H1 (cell line): ENCODE measurements around the gene RIPOR2. TPM values are rescaled to one million over a fixed set of nuclear protein-coding genes. Genes with fewer than 3 reads are reported as not detected.

Experiments used
- CTCF ChIA-PET: fragments of 300-600 bp; sonication (Branson Sonifier 250); formaldehyde crosslinking; loops from one replicate; lab custom pipeline; 2021; ENCODE audit not compliant: partially characterized antibody; lab: Charles Lee
- POLR2A ChIA-PET: fragments of 300-600 bp; sonication (Branson Sonifier 250); formaldehyde crosslinking; loops from one replicate; lab custom pipeline; 2021; ENCODE audit warnings: inconsistent platforms; ENCODE audit not compliant: partially characterized antibody; lab: Charles Lee
- DNase-seq, 2 experiments: peaks; one replicate each; pipeline versions ENCODE4 v3.0.0 to v3.0.0-alpha.2; 2010 to 2022; ENCODE audit warnings: low spot score in 2 of 2, low read depth in 1 of 2, mixed read lengths in 1 of 2
- FAIRE-seq: peaks from 2 replicates; lab custom pipeline; 2011; peaks lifted over from hg19 to GRCh38; lab: Jason Lieb, UNC
- H2AFZ ChIP-seq: 2 replicates; pipeline ENCODE4 v1.8.1; 2012; ENCODE audit warnings: low read length, inconsistent platforms
- H2AK5ac ChIP-seq: 2 replicates; pipeline ENCODE4 v1.6.1; 2013; ENCODE audit warnings: low read depth, low read length
- H2BK120ac ChIP-seq: replicated peaks from 2 replicates; pipeline ENCODE3; 2013; ENCODE audit warnings: low read depth, low read length, inconsistent platforms
- H2BK12ac ChIP-seq: 2 replicates; pipeline ENCODE4 v1.6.1; 2013; ENCODE audit warnings: low read depth, low read length
- H2BK15ac ChIP-seq: 2 replicates; pipeline ENCODE4 v1.6.1; 2013; ENCODE audit warnings: low read length
- H2BK20ac ChIP-seq: 2 replicates; pipeline ENCODE4 v1.6.1; 2013; ENCODE audit warnings: low read length
- H2BK5ac ChIP-seq: 2 replicates; pipeline ENCODE4 v1.6.1; 2013; ENCODE audit warnings: low read depth, low read length
- H3K14ac ChIP-seq: 2 replicates; pipeline ENCODE4 v1.6.1; 2013; ENCODE audit warnings: inconsistent platforms; ENCODE audit not compliant: insufficient read length
- H3K18ac ChIP-seq: 2 replicates; pipeline ENCODE4 v1.6.1; 2013; ENCODE audit warnings: low read length; ENCODE audit errors: extremely low read depth
- H3K23ac ChIP-seq: 2 replicates; pipeline ENCODE4 v1.6.1; 2013; ENCODE audit warnings: inconsistent platforms; ENCODE audit not compliant: insufficient read length
- H3K23me2 ChIP-seq: 2 replicates; pipeline ENCODE4 v1.6.1; 2013; ENCODE audit warnings: low read depth, low read length
- H3K27ac ChIP-seq: 2 replicates; pipeline ENCODE4 v1.6.1; 2011; ENCODE audit warnings: low read depth, low read length, inconsistent platforms
- H3K27me3 ChIP-seq, 4 experiments: replicated peaks in 1 of 4; 1 replicate in 1 of 4; 2 replicates in 3 of 4; pipeline versions ENCODE4 v1.6.1 to v1.8.1; 2011 to 2013; ENCODE audit warnings: low read length in 3 of 4, mild to moderate bottlenecking in 3 of 4, inconsistent platforms in 2 of 4, mixed read lengths in 2 of 4, moderate library complexity in 1 of 4; ENCODE audit not compliant: control insufficient read depth in 3 of 4, insufficient read depth in 3 of 4; ENCODE audit errors: extremely low read depth in 1 of 4
- H3K36me3 ChIP-seq, 4 experiments: 2 replicates each; pipeline versions ENCODE4 v1.6.1 to v1.8.1; 2011 to 2013; ENCODE audit warnings: mild to moderate bottlenecking in 4 of 4, low read length in 3 of 4, moderate library complexity in 2 of 4, control low read depth in 1 of 4, inconsistent platforms in 1 of 4; ENCODE audit not compliant: insufficient read depth in 4 of 4, control insufficient read depth in 2 of 4
- H3K4ac ChIP-seq: replicated peaks from 2 replicates; pipeline ENCODE3; 2013; ENCODE audit warnings: low read length, low read depth, mixed read lengths, inconsistent platforms; ENCODE audit not compliant: insufficient read length
- H3K4me1 ChIP-seq, 4 experiments: replicated peaks in 1 of 4; 1 replicate in 1 of 4; 2 replicates in 3 of 4; pipeline versions ENCODE4 v1.6.1 to v1.8.1; 2011 to 2013; ENCODE audit warnings: low read length in 3 of 4, inconsistent platforms in 2 of 4, mixed read lengths in 1 of 4; ENCODE audit not compliant: insufficient read depth in 4 of 4, control insufficient read depth in 3 of 4
- H3K4me2 ChIP-seq, 2 experiments: 2 replicates each; pipeline versions ENCODE4 v1.6.1 to v1.8.1; 2011 to 2013; ENCODE audit warnings: low read depth in 2 of 2, low read length in 2 of 2, control low read depth in 1 of 2, inconsistent platforms in 1 of 2, mild to moderate bottlenecking in 1 of 2; ENCODE audit not compliant: insufficient read depth in 1 of 2
- H3K4me3 ChIP-seq, 4 experiments: fragments of 200-600, 300-600 bp in 1 of 4; sonication (generic), shearing (Covaris generic), sonication (Bioruptor Twin) in 1 of 4; 2 replicates each; pipeline versions ENCODE4 v1.5.1 to v1.8.1; 2011 to 2016; ENCODE audit warnings: low read length in 4 of 4, low read depth in 3 of 4, control low read depth in 2 of 4, inconsistent platforms in 2 of 4, mild to moderate bottlenecking in 2 of 4, mixed read lengths in 1 of 4, moderate library complexity in 1 of 4; ENCODE audit not compliant: insufficient read depth in 2 of 4; ENCODE audit errors: extremely low read depth in 1 of 4
- H3K56ac ChIP-seq: replicated peaks from 2 replicates; pipeline ENCODE3; 2013; ENCODE audit warnings: low read depth, mild to moderate bottlenecking, mixed read lengths, low read length, inconsistent platforms; ENCODE audit not compliant: insufficient read length
- H3K79me1 ChIP-seq: 2 replicates; pipeline ENCODE4 v1.6.1; 2013; ENCODE audit warnings: low read depth, low read length, control low read depth
- H3K79me2 ChIP-seq, 2 experiments: 2 replicates each; pipeline versions ENCODE4 v1.6.1 to v1.8.1; 2012 to 2013; ENCODE audit warnings: low read length in 2 of 2, mild to moderate bottlenecking in 2 of 2, inconsistent platforms in 1 of 2; ENCODE audit not compliant: insufficient read depth in 2 of 2, control insufficient read depth in 1 of 2
- H3K9ac ChIP-seq, 4 experiments: replicated peaks in 1 of 4; 1 replicate in 1 of 4; 2 replicates in 3 of 4; pipeline versions ENCODE4 v1.6.1 to v1.8.1; 2011 to 2013; ENCODE audit warnings: low read depth in 3 of 4, low read length in 3 of 4, control low read depth in 2 of 4, mild to moderate bottlenecking in 2 of 4, moderate library complexity in 2 of 4, inconsistent platforms in 1 of 4; ENCODE audit errors: extremely low read depth in 1 of 4
- H3K9me3 ChIP-seq, 2 experiments: 2 replicates each; pipeline versions ENCODE4 v1.6.1 to v1.8.1; 2012 to 2013; ENCODE audit warnings: mild to moderate bottlenecking in 2 of 2, moderate library complexity in 2 of 2, control low read depth in 1 of 2, inconsistent platforms in 1 of 2, low read depth in 1 of 2, low read length in 1 of 2, mixed read lengths in 1 of 2; ENCODE audit not compliant: insufficient read depth in 2 of 2
- H4K20me1 ChIP-seq, 2 experiments: replicated peaks in 1 of 2; 2 replicates each; pipeline versions ENCODE3 to v1.8.1; 2011 to 2013; ENCODE audit warnings: inconsistent platforms in 2 of 2, low read length in 2 of 2, mild to moderate bottlenecking in 1 of 2; ENCODE audit not compliant: insufficient read depth in 2 of 2, control insufficient read depth in 1 of 2
- H4K5ac ChIP-seq: 2 replicates; pipeline ENCODE4 v1.6.1; 2013; ENCODE audit warnings: low read length, low read depth, mixed read lengths, inconsistent platforms; ENCODE audit not compliant: insufficient read length
- H4K8ac ChIP-seq: 2 replicates; pipeline ENCODE4 v1.8.0; 2013; ENCODE audit warnings: mild to moderate bottlenecking, moderate library complexity, low read length, inconsistent platforms; ENCODE audit not compliant: insufficient read depth; ENCODE audit errors: extremely low read depth
- H4K91ac ChIP-seq: replicated peaks from 2 replicates; pipeline ENCODE3; 2013; ENCODE audit warnings: low read length, mixed read lengths, inconsistent platforms; ENCODE audit not compliant: insufficient read length
- BCL11A ChIP-seq, 2 experiments: IDR thresholded peaks; one replicate each; pipeline ENCODE4 v1.6.1; 2011; ENCODE audit warnings: low read depth in 2 of 2, low read length in 2 of 2, mild to moderate bottlenecking in 2 of 2
- CHD1 ChIP-seq: IDR thresholded peaks from 2 replicates; pipeline ENCODE4 v1.6.1; 2012; ENCODE audit warnings: low read depth, low read length, improper control_type of control experiment
- CREB1 ChIP-seq: IDR thresholded peaks from 2 replicates; pipeline ENCODE4 v1.6.1; 2012; ENCODE audit warnings: inconsistent platforms
- HDAC2 ChIP-seq, 2 experiments: fragments of 300-600 bp in 1 of 2; sonication (generic) in 1 of 2; IDR thresholded peaks; 2 replicates each; pipeline ENCODE4 v1.6.1; 2011 to 2012; ENCODE audit warnings: low read depth in 2 of 2, low read length in 2 of 2, mild to moderate bottlenecking in 2 of 2, moderate library complexity in 2 of 2, borderline replicate concordance in 1 of 2, inconsistent platforms in 1 of 2
- KDM4A ChIP-seq: IDR thresholded peaks from one replicate; pipeline ENCODE4 v1.7.1; 2012; ENCODE audit warnings: low read depth, mild to moderate bottlenecking, moderate library complexity, low read length, inconsistent platforms; ENCODE audit not compliant: severe bottlenecking
- NANOG ChIP-seq: IDR thresholded peaks from 2 replicates; pipeline ENCODE4 v1.6.1; 2011; ENCODE audit warnings: low read length, low read depth, mild to moderate bottlenecking, inconsistent platforms; ENCODE audit not compliant: insufficient read depth, poor library complexity, severe bottlenecking
- POLR2A ChIP-seq, 2 experiments: IDR thresholded peaks; 1 replicate in 1 of 2; 2 replicates in 1 of 2; pipeline ENCODE4 v1.6.1; 2011; ENCODE audit warnings: low read depth in 2 of 2, low read length in 2 of 2, mild to moderate bottlenecking in 2 of 2; ENCODE audit errors: control extremely low read depth in 1 of 2
- RBBP5 ChIP-seq: IDR thresholded peaks from 2 replicates; pipeline ENCODE4 v1.7.1; 2012; ENCODE audit warnings: low read depth, mild to moderate bottlenecking, inconsistent platforms, low read length, moderate library complexity, borderline replicate concordance
- SP1 ChIP-seq: IDR thresholded peaks from 2 replicates; pipeline ENCODE4 v1.6.1; 2011; ENCODE audit warnings: low read depth, low read length
- YY1 ChIP-seq: IDR thresholded peaks from 2 replicates; pipeline ENCODE4 v1.6.1; 2011; ENCODE audit warnings: low read depth, mild to moderate bottlenecking, low read length
- WGBS, 2 experiments: shearing (Covaris generic) in 1 of 2; methylation state at CpG; one replicate each; pipeline versions ENCODE4 v1.1.6 to v1.1.7; 2013 to 2015; ENCODE audit warnings: low lambda C conversion rate in 2 of 2, mixed read lengths in 2 of 2, inconsistent platforms in 1 of 2, low coverage in 1 of 2, missing lambda C conversion rate in 1 of 2; ENCODE audit not compliant: insufficient replicate concordance in 2 of 2, insufficient coverage in 1 of 2, insufficient read length in 1 of 2; ENCODE audit errors: extremely low coverage in 1 of 2, missing lambda C conversion rate in 1 of 2; 5-methylcytosine and 5-hydroxymethylcytosine counted together
- polyA plus RNA-seq, 7 experiments: library from polyadenylated mRNA; depleted of rRNA in 3 of 7; stranded (reverse) in 5 of 7; unstranded in 2 of 7; fragments of >200 nt in 5 of 7; fragments of 200-250 nt in 2 of 7; gene quantifications; 1 replicate in 5 of 7; 2 replicates in 1 of 7; 4 replicates in 1 of 7; pipeline versions ENCODE4 v1.2.1 to v1.2.3, GENCODE V29; 2011 to 2013; ENCODE audit warnings: missing spikeins in 2 of 7, mixed read lengths in 2 of 7
- total RNA-seq: library from RNA; stranded (reverse); fragmentation: NEBNext Ultra II Directional; extraction: Animal tissue kit (Norgen Biotek cat#: 25700); gene quantifications from 2 replicates; pipeline ENCODE4 v1.2.1, GENCODE V29; 2021
- TF ChIP-seq, protein P1 (sequence below): IDR thresholded peaks from 2 replicates; pipeline ENCODE4 v1.6.1; 2012; ENCODE audit warnings: inconsistent platforms

Gene RIPOR2
- total and polyA plus RNA-seq, 2 of the 8 experiments (the other 6 are each of a cell fraction or from before 2014, with no cell fraction given), result 16.7 to 45.6 TPM

DNA sequence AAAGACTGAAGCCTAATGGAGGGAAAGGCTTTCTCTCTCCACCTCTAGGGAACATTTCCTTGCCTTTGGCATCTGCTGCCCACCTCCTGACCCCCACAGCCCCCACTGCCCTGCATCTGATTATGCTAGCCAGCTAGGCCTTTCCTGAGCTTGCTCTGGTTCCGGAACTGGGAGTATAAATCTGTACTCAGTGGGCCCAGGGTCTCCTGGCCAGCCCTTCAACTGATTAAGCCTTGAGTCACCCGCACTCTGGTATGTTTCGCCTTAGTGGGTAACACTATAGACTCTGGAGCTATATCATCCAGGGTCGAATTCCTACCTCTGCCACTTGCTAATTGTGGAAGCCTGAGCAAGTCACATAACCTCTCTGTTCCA is 45.6 kb upstream of the RIPOR2 start:
- H3K23me2 ChIP-seq, result no peaks in the 10 kb centered on the region
- WGBS, 2 experiments, result 5% methylated on average over 4 of the region's 4 CpGs; no CpG with 5 or more reads in 1 of the 2 experiments
- H3K27ac ChIP-seq, result peak overlapping the region; percentile 96
- H3K4me3 ChIP-seq, result peak overlapping the region in 2 of 4 experiments; percentile 13 to 46; a peak in 4 of 8 replicates
- no peaks in the 10 kb centered on the region for H3K27me3 ChIP-seq
- POLR2A ChIA-PET, result interaction anchor here (0.7 to 3.7 kb wide), 13 partner anchors 9 to 315 kb away, joined by 3 to 29 read pairs (median 4); partner anchors contain the start of genes ACOT13 and TDP2
- peak overlapping the region; percentile 99 for H2BK5ac ChIP-seq
- H3K4ac ChIP-seq, result peak overlapping the region; percentile 61
- peak overlapping the region; percentile 77 for H2BK20ac ChIP-seq
- H3K79me1 ChIP-seq, result no peaks in the 10 kb centered on the region
- H2AK5ac ChIP-seq, result peak overlapping the region; percentile 96; the same call in 1 of the 2 replicates
- no peak overlapping the region for H3K14ac ChIP-seq
- peak in 1 of 2 experiments; percentile 61 for DNase-seq
- H3K79me2 ChIP-seq, result no peaks in the 10 kb centered on the region
- H4K5ac ChIP-seq, result peak overlapping the region; percentile 54
- no peak overlapping the region for H2BK15ac ChIP-seq
- CTCF ChIA-PET, result interaction anchor here (1.8 to 9.4 kb wide), 4 partner anchors 11 to 81 kb away, joined by 5 to 101 read pairs (median 46); partner anchors contain the start of gene RIPOR2
- peak overlapping the region; percentile 99 for H4K91ac ChIP-seq
- H3K36me3 ChIP-seq, result no peaks in the 10 kb centered on the region
- no peak overlapping the region for H4K8ac ChIP-seq
- no peak overlapping the region for H3K23ac ChIP-seq
- peaks cover 17 to 42% (median 31%) of the 10 kb centered on the region in 4 experiments; a peak in 6 of 7 replicates for H3K4me1 ChIP-seq
- H2BK12ac ChIP-seq, result peak overlapping the region; percentile 99
- no peaks in the 10 kb centered on the region for H3K9me3 ChIP-seq
- FAIRE-seq, result no peak
- peak overlapping the region; percentile 49 to 60 for H3K4me2 ChIP-seq
- no peak overlapping the region for H2AFZ ChIP-seq
- H3K9ac ChIP-seq, result peak overlapping the region in 3 of 4 experiments; percentile 25 to 60 (median 56); a peak in 5 of 7 replicates
- H2BK120ac ChIP-seq, result peak overlapping the region; percentile 96
- H3K56ac ChIP-seq, result peak overlapping the region; percentile 75
- H3K18ac ChIP-seq, result peak overlapping the region; percentile 95
- H4K20me1 ChIP-seq, result no peaks in the 10 kb centered on the region
- no peak for TF ChIP-seq BCL11A (IDR thresholded peaks at IDR 0.05; ENCODE audit: low read depth in 2 of 2, low read length in 2 of 2)
- peak; percentile 44; the same call in 1 of the 2 replicates for TF ChIP-seq RBBP5
- TF ChIP-seq NANOG, result no peak
- TF ChIP-seq POLR2A (IDR thresholded peaks at IDR 0.05; ENCODE audit: control extremely low read depth in 1 of 2, low read depth in 2 of 2, low read length in 2 of 2), result peak in 1 of 2 experiments; percentile 49; a peak in 1 of 3 replicates
- TF ChIP-seq, protein P1, sequence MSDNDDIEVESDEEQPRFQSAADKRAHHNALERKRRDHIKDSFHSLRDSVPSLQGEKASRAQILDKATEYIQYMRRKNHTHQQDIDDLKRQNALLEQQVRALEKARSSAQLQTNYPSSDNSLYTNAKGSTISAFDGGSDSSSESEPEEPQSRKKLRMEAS, result peak; percentile 48; the same call in 1 of the 2 replicates
- 0 out of 2 replicates have a peak, but pooled peaks have one; percentile 40 for TF ChIP-seq CHD1
- peak in 1 of 2 experiments; percentile 42; a peak in 1 of 4 replicates for TF ChIP-seq HDAC2 (IDR thresholded peaks at IDR 0.05; ENCODE audit: borderline replicate concordance in 1 of 2, low read depth in 2 of 2, low read length in 2 of 2)
- TF ChIP-seq CREB1, result 0 out of 2 replicates have a peak, but pooled peaks have one; percentile 24
- no peak for TF ChIP-seq KDM4A
- TF ChIP-seq SP1, result 0 out of 2 replicates have a peak, but pooled peaks have one; percentile 23
- peak; percentile 66; the same call in 1 of the 2 replicates for TF ChIP-seq YY1
